ENCODE data around the gene SYT15.
"Not testable (repeated sequence)": the region's sequence is repeated elsewhere in the genome, so short reads cannot be mapped to it uniquely, and the experiment has no call there.

The SYT15 gene

GRCh38 chr10:46565591-46566332 is 13.2 kb upstream of the SYT15 start:
- H3K9me2 ChIP-seq (replicated peaks; ENCODE audit: control insufficient read depth, low read length); H3K27me3 ChIP-seq (ENCODE audit: control insufficient read depth, low read length); H3F3A ChIP-seq (ENCODE audit: control insufficient read depth, insufficient read depth); H3K9me3 ChIP-seq (ENCODE audit: control insufficient read depth, insufficient read depth, low read length); H3K36me3 ChIP-seq (ENCODE audit: control insufficient read depth, low read length); H3K4me1 ChIP-seq (ENCODE audit: control insufficient read depth, low read length); H4K20me1 ChIP-seq (ENCODE audit: control insufficient read depth, insufficient read depth, low read depth, low read length); H3K79me2 ChIP-seq (ENCODE audit: control insufficient read depth, low read length); H3K27ac ChIP-seq (ENCODE audit: low read depth, low read length); H3K4me2 ChIP-seq (ENCODE audit: low read length); H3K4me3 ChIP-seq (ENCODE audit: low read length): not testable (repeated sequence)
- peak; percentile 67 for TF ChIP-seq CTCF (IDR thresholded peaks at IDR 0.05; ENCODE audit: low read depth, low read length, poor library complexity, severe bottlenecking)

GRCh38 chr10:46567151-46567550 is 11.8 kb upstream of the SYT15 start:
- H3F3A ChIP-seq (ENCODE audit: control insufficient read depth, insufficient read depth); H3K36me3 ChIP-seq (ENCODE audit: control insufficient read depth, low read length); H3K27ac ChIP-seq (ENCODE audit: low read depth, low read length); H3K4me1 ChIP-seq (ENCODE audit: control insufficient read depth, low read length); H3K9me2 ChIP-seq (replicated peaks; ENCODE audit: control insufficient read depth, low read length); H3K27me3 ChIP-seq (ENCODE audit: control insufficient read depth, low read length); H3K4me3 ChIP-seq (ENCODE audit: low read length); H3K79me2 ChIP-seq (ENCODE audit: control insufficient read depth, low read length); H3K9me3 ChIP-seq (ENCODE audit: control insufficient read depth, insufficient read depth, low read length); H4K20me1 ChIP-seq (ENCODE audit: control insufficient read depth, insufficient read depth, low read depth, low read length); H3K4me2 ChIP-seq (ENCODE audit: low read length): not testable (repeated sequence)

GRCh38 chr10:46570655-46571054 is 8.3 kb upstream of the SYT15 start:
- not testable (repeated sequence) for H3K4me1 ChIP-seq (ENCODE audit: control insufficient read depth, low read length); H3F3A ChIP-seq (ENCODE audit: control insufficient read depth, insufficient read depth); H3K9me2 ChIP-seq (replicated peaks; ENCODE audit: control insufficient read depth, low read length); H3K27me3 ChIP-seq (ENCODE audit: control insufficient read depth, low read length); H3K27ac ChIP-seq (ENCODE audit: low read depth, low read length); H3K4me2 ChIP-seq (ENCODE audit: low read length); H3K36me3 ChIP-seq (ENCODE audit: control insufficient read depth, low read length); H3K79me2 ChIP-seq (ENCODE audit: control insufficient read depth, low read length); H4K20me1 ChIP-seq (ENCODE audit: control insufficient read depth, insufficient read depth, low read depth, low read length); H3K9me3 ChIP-seq (ENCODE audit: control insufficient read depth, insufficient read depth, low read length); H3K4me3 ChIP-seq (ENCODE audit: low read length)

- H3K4me1 ChIP-seq (ENCODE audit: control insufficient read depth, low read length); H3K27me3 ChIP-seq (ENCODE audit: control insufficient read depth, low read length); H3K4me2 ChIP-seq (ENCODE audit: low read length); H3K36me3 ChIP-seq (ENCODE audit: control insufficient read depth, low read length); H3K27ac ChIP-seq (ENCODE audit: low read depth, low read length); H4K20me1 ChIP-seq (ENCODE audit: control insufficient read depth, insufficient read depth, low read depth, low read length); H3K9me2 ChIP-seq (replicated peaks; ENCODE audit: control insufficient read depth, low read length); H3K9me3 ChIP-seq (ENCODE audit: control insufficient read depth, insufficient read depth, low read length); H3F3A ChIP-seq (ENCODE audit: control insufficient read depth, insufficient read depth); H3K4me3 ChIP-seq (ENCODE audit: low read length); H3K79me2 ChIP-seq (ENCODE audit: control insufficient read depth, low read length): not testable (repeated sequence)
Measured at GRCh38 chr10:46572765-46573164, 6.2 kb upstream of the SYT15 start.

- H4K20me1 ChIP-seq (ENCODE audit: control insufficient read depth, insufficient read depth, low read depth, low read length); H3K4me2 ChIP-seq (ENCODE audit: low read length); H3K9me2 ChIP-seq (replicated peaks; ENCODE audit: control insufficient read depth, low read length): not testable (repeated sequence)
Measured at GRCh38 chr10:46573314-46573713, 5.6 kb upstream of the SYT15 start.

GRCh38 chr10:46573884-46574283 is 5.0 kb upstream of the SYT15 start:
- not testable (repeated sequence) for H3K9me3 ChIP-seq (ENCODE audit: control insufficient read depth, insufficient read depth, low read length); H3K79me2 ChIP-seq (ENCODE audit: control insufficient read depth, low read length)

More at GRCh38 chr10:46573314-46573713, 5.6 kb upstream of the SYT15 start:
- not testable (repeated sequence) for H3K27ac ChIP-seq (ENCODE audit: low read depth, low read length); H3F3A ChIP-seq (ENCODE audit: control insufficient read depth, insufficient read depth); H3K4me1 ChIP-seq (ENCODE audit: control insufficient read depth, low read length); H3K79me2 ChIP-seq (ENCODE audit: control insufficient read depth, low read length); H3K36me3 ChIP-seq (ENCODE audit: control insufficient read depth, low read length); H3K9me3 ChIP-seq (ENCODE audit: control insufficient read depth, insufficient read depth, low read length); H3K27me3 ChIP-seq (ENCODE audit: control insufficient read depth, low read length); H3K4me3 ChIP-seq (ENCODE audit: low read length)

GRCh38 chr10:46577624-46578473 is 1.1 kb upstream of the SYT15 start:
- H3F3A ChIP-seq (ENCODE audit: control insufficient read depth, insufficient read depth); H3K4me2 ChIP-seq (ENCODE audit: low read length); H3K27me3 ChIP-seq (ENCODE audit: control insufficient read depth, low read length); H3K9me2 ChIP-seq (replicated peaks; ENCODE audit: control insufficient read depth, low read length); H3K4me3 ChIP-seq (ENCODE audit: low read length); H4K20me1 ChIP-seq (ENCODE audit: control insufficient read depth, insufficient read depth, low read depth, low read length); H3K79me2 ChIP-seq (ENCODE audit: control insufficient read depth, low read length); H3K9me3 ChIP-seq (ENCODE audit: control insufficient read depth, insufficient read depth, low read length); H3K4me1 ChIP-seq (ENCODE audit: control insufficient read depth, low read length); H3K36me3 ChIP-seq (ENCODE audit: control insufficient read depth, low read length); H3K27ac ChIP-seq (ENCODE audit: low read depth, low read length): not testable (repeated sequence)

More at GRCh38 chr10:46573884-46574283, 5.0 kb upstream of the SYT15 start:
- not testable (repeated sequence) for H3F3A ChIP-seq (ENCODE audit: control insufficient read depth, insufficient read depth); H3K36me3 ChIP-seq (ENCODE audit: control insufficient read depth, low read length); H4K20me1 ChIP-seq (ENCODE audit: control insufficient read depth, insufficient read depth, low read depth, low read length); H3K27me3 ChIP-seq (ENCODE audit: control insufficient read depth, low read length); H3K4me2 ChIP-seq (ENCODE audit: low read length); H3K27ac ChIP-seq (ENCODE audit: low read depth, low read length); H3K9me2 ChIP-seq (replicated peaks; ENCODE audit: control insufficient read depth, low read length); H3K4me3 ChIP-seq (ENCODE audit: low read length); H3K4me1 ChIP-seq (ENCODE audit: control insufficient read depth, low read length)
